NCI-H2081 treated with DMSO at 0.1 percent for 48 hours (cell line): ENCODE measurements around the gene DNA2.

Experiments used
- DNase-seq: peaks from one replicate; lab custom pipeline; 2025; lab: John Stamatoyannopoulos, UW

Gene DNA2

GRCh38 chr10:68364101-68364886, 107.5 kb downstream of the DNA2 start:
- no peak for DNase-seq
